Fibroblast of skin of left biceps (primary cell): ENCODE results near the gene COA4.
"Not testable (repeated sequence)": the region's sequence is repeated elsewhere in the genome, so short reads cannot be mapped to it uniquely, and the experiment has no call there.

Source experiments
- DNase-seq, 2 experiments: peaks; one replicate each; pipeline ENCODE4 v3.0.0-alpha.2; 2013; ENCODE audit warnings: low read depth in 2 of 2

COA4 gene

GRCh38 chr11:73876424-73877310 lies at the start of gene COA4, which contains the start of gene PAAF1:
Gene COA4, minus strand, starts transcription at chr11:73876846. Its CDS starts 3,468 bp downstream, at chr11:73873378.
Gene PAAF1, plus strand, starts transcription at chr11:73876999. Its CDS starts 23 bp downstream, at chr11:73877022.
- DNase-seq, result peak; percentile 86 to 88

DNA sequence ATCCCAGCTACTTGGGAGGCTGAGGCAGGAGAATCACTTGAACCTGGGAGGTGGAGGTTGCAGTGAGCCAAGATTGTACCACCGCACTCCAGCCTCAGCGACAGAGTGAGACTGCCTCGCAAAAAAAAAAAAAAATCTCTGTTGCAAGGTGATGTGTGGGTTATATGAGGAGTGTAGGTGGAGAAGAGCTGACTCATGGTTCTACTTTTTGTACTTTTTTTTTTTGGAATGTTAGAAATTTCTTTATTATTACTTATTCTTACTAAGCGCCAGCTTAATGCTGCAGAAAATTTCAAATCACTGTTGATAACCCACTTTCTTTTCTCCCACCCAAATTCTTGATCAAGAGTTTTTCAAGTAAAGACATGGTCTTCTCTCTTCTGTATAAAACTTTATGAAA lies 44.5 kb upstream of the COA4 start:
- no peak for DNase-seq

DNA sequence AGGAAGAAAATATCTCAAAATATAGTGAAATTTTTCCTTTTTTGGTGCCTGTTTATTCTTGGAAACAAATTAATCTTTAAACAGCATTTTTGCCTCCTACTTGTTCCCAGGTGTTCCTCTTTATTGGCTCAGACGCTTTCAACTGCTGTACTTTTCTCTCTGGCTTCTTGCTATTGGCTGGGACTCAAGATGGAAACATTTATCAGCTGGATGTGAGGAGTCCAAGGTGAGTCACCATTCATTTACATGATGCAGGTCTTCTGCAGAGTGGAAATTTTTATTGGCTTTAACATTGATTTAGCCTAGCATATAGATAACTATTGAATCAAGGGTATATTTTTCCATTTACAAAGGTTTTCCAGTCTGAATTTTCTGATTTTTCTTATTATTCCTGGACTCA lies 39.8 kb upstream of the COA4 start:
- DNase-seq, result no peak

- no peak for DNase-seq
These were observed 37.6 kb upstream of the COA4 start for GRCh38 chr11:73914284-73914683.

DNA sequence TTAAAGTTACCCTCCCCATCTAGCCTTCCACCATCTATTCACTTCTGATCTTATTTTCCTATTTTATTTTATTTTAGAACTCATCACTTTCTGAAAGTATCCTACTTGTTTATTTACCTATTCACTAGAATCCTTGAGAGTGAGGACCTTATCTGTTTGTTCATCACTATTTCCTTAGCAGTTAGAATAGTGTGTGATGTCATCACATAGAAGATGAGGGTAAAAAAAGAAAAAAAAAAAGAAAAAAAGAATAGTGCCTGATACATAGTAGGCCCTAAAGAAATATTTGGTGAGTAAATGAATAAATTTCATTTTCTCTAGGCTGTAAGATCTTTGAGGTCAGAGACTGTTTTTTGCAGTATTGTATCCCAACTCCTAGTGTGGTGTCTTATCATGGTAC lies 36.8 kb upstream of the COA4 start:
- DNase-seq, result no peak

DNA sequence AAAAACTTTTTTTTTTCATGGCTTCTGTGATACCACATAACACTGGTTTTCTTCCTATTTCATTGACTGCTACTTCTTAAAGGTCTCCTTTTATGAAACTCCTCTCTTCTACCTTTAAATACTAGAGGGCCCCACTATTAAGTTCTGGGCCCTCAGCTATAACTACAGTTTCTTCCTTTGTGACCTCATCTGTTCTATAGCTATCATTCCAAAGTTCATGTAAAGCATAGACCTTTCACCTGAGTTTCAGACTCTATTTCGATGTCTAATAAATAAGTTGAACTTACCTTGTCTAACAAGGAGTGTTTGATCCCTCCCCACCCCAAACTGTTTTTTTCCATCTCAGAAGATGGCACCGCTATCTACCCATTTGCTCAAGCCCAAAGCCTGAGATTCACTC lies 35.4 kb upstream of the COA4 start:
- DNase-seq, result no peak

- no peak for DNase-seq
These were observed 30.5 kb upstream of the COA4 start for GRCh38 chr11:73907191-73907590.

DNA sequence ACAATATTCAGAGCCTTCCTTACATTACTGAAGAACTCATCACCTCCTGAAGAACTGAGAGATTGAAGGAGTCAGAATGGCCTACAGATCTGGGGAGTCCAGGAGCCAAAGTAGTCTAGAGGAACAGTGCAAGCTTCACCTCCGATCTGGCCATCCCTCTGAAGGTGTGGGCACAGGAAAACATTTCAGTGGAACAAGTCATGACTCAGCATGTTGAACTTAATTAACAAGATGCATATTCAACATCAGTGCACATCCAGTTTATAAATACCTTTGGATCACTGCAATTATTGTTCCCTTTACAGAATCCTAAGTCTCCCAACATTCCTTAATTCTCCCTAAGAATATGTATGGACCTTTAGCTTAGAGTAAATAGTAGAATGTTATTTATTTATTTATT lies 25.7 kb upstream of the COA4 start:
- no peak for DNase-seq

- peak; percentile 13 to 18 for DNase-seq
These were observed 18.2 kb upstream of the COA4 start for GRCh38 chr11:73894725-73895335.

DNA sequence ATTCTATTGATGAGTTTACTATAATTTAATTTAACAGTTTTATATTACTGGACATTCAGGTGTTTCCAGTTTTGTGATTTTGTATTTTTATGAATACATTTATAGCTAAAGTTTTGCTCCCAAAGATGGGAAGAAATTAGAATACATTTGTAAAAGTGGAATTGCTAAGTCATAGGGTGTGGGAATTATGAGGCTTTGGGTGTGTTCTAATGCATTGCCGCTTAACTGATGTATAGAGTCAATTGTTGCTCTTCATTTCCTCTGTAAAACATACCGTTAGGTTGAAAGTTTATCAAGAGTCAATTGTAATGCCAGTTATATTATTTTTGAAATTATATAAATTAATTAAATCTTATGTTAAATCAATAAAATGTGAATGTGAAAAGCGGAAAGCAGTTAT lies 16.4 kb upstream of the COA4 start:
- DNase-seq, result no peak

DNA sequence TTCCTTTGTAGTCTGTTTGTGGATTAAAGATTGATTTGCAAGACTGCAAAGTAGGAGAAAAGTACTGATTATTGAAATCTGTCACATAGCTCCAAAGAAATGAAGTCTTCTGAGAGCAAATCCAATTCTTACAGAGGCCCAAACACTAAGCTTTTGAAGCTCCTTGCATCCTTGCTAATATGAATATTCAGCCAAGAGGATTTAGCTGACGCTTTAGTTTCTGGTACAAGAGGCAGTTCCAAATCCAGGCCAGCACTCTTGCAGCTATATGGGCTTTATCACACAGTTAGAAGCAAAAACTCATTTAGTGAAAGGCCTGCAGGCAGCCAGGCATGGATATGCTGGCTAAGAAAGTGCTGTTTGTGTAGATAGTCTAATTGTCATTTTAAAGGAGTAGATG lies 12.9 kb upstream of the COA4 start:
- no peak for DNase-seq

- no peak for DNase-seq
These were observed 12.4 kb upstream of the COA4 start for GRCh38 chr11:73889019-73889418.

DNA sequence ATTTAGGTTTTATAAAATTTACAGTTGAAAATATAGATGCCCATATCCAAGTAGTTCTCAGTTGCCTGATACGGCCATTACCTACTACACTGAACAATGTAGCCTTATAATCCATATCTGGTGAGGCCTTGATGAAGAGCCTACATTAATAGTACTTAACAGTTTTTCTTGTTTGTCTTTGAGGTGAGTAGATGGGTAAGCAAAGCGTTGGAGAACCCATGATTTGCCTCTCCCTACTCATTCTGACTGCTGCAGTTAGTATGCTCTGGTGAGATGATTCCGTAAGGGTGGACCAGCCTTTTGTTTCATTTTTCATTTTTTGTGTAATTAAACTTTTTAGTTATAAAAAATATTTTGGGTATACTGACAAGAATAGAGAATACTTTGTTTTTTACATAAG lies 11.6 kb upstream of the COA4 start:
- no peak for DNase-seq

DNA sequence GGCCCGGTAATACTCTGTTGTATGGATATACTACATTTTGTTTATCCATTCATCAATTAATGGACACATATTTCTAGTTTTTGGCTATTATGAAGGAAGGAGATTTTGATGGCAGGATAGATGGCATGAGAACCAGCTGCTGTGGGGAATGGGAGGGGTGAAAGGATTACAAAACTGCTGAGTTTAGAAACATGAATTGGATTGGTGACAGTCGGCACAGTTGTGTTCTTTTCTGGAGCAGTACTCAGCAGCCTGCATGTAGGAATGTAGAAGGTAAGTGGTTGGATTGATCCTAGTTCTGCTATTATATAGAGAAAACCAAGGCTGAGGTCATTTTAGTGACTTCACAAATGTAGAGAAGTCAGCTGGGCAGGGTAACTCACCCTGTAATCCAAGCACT lies 7.2 kb upstream of the COA4 start:
- no peak for DNase-seq

DNA sequence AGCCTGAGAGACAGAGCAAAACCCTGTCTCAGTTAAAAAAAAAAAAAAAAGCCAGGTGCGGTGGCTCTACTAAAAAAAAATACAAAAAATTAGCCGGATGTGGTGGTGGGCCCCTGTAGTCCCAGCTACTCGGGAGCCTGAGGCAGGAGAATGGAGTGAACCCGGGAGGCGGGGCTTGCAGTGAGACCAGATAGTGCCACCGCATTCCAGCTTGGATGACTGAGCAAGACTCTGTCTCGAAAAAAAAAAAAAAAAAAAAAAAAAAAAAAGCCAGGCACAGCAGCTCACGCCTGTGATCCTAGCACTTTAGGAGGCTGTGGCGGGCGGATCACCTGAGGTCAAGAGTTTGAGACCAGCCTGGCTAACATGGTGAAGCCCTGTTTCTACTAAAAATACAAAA lies 3.8 kb upstream of the COA4 start:
- not testable (repeated sequence) for DNase-seq

GRCh38 chr11:73878771-73879170 lies 2.1 kb upstream of the COA4 start:
- no peak for DNase-seq

DNA sequence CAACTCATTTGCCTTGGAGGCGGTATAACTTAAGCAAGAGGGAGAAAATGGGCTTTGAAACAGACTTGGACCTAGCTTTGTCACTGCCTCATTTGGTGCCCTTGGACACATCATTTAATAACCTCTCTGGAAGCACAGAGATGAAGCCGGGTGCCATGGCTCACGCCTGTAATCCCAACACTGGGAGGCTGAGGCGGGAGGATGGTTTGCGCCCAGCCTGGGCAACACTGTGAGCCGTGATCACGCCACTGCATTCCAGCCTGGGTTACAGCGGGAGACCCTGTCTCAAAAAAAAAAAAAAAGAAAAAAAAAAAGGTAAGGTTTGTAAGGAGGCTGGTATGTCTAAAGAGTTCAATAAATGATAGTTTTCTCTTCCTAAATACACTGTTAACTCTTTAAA lies 806 bp downstream of the COA4 start:
- no peak for DNase-seq

DNA sequence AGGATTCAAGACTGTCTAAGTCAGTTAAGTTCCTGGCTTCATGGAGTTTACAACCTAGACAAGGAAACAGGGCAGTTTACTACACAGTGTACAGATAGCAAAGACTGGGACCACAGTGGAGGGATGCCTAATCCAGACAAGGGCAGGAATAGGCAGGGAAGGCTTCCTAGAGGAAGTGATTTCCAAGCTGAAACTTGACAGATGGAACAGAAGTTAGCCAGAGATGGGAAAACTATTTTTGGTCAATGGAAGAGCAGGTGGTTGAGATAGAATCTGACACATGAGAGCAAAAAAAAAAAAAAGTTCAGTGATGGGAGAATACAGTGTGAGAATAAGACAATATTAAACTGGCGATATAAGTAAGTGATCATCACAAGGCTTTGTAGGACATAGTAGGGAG lies 1.3 kb downstream of the COA4 start:
- no peak for DNase-seq

DNA sequence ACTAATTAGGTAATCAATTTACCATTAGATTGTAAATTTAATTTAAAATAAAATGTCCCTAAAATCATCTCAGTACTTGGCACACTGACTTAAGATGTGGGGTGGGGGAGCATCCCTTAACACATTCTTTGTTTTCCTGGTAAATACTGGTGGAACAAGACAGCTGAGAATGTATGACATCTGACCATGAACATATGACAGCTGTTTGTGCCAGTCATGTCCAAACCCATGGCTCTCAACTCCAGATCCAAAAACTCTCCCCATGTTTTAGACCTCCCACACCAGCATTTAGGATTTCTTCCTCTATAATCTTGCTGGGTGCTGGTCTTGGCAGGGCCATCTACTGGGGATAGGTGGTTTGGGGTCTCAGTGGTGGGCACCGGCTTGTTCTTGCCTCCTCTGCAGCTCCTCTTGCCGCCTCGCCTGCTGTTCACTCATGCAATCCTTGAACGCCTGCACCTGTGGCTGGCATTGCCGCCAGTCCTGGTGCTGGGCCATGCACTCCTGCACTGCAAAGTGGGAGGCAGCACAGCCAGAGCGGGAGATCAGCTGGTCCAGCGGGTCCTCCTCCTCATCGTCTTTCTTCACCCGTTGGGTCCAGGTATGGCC lies 3.8 kb downstream of the COA4 start:
- no peak for DNase-seq

DNA sequence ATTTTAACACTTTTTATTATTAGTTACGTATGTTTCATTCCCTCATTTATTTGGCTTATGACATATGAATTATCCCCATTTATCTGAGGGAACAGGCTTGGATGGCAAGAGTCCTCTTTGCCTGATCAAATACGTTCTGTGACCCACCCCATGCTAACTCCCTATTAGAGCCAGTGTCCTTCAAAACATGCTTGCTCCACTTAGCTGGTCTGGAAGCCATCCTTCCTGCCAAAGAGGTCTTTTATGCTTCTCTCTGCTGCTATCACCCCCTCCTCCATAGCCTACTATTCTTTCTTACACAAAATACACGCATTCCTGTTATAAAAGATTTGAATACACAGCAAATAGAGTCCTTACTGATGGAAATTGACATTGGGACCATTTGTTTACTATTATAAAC lies 6.4 kb downstream of the COA4 start:
- no peak for DNase-seq

DNA sequence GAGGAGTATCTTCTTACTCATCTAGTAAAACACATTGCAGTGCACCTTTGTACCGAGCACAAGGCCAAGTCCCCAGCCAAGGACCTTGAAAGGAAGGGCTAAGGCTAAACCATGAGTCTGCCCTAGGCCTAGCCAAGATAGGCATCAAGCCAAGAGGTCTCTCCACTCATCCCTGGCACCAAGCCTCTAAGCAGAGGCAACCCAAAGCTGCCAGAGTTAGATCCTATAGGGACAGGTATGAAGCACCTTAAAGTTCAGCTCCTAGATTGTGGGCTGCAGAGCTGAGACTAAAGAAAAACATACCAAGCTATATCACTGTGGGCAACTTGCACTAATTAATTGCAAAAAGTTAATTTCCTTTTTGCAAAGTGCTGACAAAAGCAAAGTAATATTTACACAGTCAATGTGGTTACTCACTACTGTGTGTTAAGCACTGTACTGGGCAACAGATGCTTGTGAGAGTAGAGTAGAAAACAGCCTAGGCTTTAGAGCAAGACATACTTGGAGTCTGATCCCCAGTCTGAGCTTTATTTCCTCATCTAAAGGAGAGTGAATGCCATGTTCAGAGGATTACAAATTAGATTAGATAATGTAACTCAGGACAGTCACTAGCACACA lies 7.2 kb downstream of the COA4 start:
- no peak for DNase-seq

DNA sequence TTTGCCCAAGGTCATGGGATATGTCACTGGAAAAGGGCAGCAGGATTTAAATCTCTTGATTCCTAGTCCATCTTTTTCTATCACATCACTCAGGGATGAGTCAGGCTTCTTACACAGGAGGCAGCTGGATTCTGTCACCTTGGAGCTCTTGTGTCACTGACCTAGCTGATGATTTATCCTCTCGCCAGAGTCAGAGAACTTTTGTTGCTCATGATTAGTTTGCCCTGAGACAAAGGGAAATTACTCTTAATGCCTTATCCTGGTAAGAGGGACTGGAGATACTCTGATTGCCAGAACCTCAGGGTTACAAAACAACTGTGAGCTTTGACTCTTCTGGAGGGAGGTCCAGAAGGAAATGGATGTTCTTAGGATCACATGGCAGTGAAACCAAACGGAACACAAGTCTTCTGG lies 10.1 kb downstream of the COA4 start:
- DNase-seq, result peak; percentile 32 to 39
